GM06990 (cell line): ENCODE data around the gene OR7A10.

Experiments
- DNase-seq: peaks from one replicate; pipeline ENCODE4 v3.0.0-alpha.2; 2011; ENCODE audit not compliant: insufficient read length; ENCODE audit errors: extremely low read depth
- H3K27me3 ChIP-seq: replicated peaks from 2 replicates; pipeline ENCODE4 v1.6.0; 2011; ENCODE audit warnings: low read length; ENCODE audit not compliant: control insufficient read depth, insufficient read depth
- H3K36me3 ChIP-seq: 2 replicates; pipeline ENCODE4 v1.5.1; 2011; ENCODE audit warnings: low read length; ENCODE audit not compliant: control insufficient read depth, insufficient read depth
- H3K4me3 ChIP-seq: replicated peaks from 2 replicates; pipeline ENCODE4 v1.5.1; 2011; ENCODE audit warnings: low read depth, mild to moderate bottlenecking, control low read depth, low read length
- CTCF ChIP-seq: IDR thresholded peaks from 2 replicates; pipeline ENCODE4 v1.5.1; 2011; ENCODE audit warnings: low read length, control low read depth, mild to moderate bottlenecking, inconsistent platforms; ENCODE audit not compliant: insufficient read depth, poor library complexity, severe bottlenecking

Gene OR7A10

GRCh38 chr19:14848822-14849221 is at the start of gene OR7A10:
OR7A10 (minus strand) TSS chr19:14848922; CDS start chr19:14841877, 7,045 bp downstream.
- Histone ChIP-seq H3K36me3 (no peaks in the 10 kb centered on the region), H3K4me3 (no peak within 1 kb of the TSS), H3K27me3 (no peaks in the 10 kb centered on the region)
- DNase-seq: no peak
- no peak for TF ChIP-seq CTCF

GRCh38 chr19:14890643-14891379 is 42.1 kb upstream of the OR7A10 start:
- Histone ChIP-seq H3K27me3 (no peaks in the 10 kb centered on the region; the same call in 1 of the 2 replicates), H3K4me3 (no peak overlapping the region), H3K36me3 (no peaks in the 10 kb centered on the region)
- no peak for DNase-seq
- TF ChIP-seq CTCF: no peak

GRCh38 chr19:14889994-14890642 is 41.4 kb upstream of the OR7A10 start:
- Histone ChIP-seq H3K27me3 (no peaks in the 10 kb centered on the region; the same call in 1 of the 2 replicates), H3K36me3 (no peaks in the 10 kb centered on the region), H3K4me3 (no peak overlapping the region)
- TF ChIP-seq CTCF: no peak
- no peak for DNase-seq

DNA sequence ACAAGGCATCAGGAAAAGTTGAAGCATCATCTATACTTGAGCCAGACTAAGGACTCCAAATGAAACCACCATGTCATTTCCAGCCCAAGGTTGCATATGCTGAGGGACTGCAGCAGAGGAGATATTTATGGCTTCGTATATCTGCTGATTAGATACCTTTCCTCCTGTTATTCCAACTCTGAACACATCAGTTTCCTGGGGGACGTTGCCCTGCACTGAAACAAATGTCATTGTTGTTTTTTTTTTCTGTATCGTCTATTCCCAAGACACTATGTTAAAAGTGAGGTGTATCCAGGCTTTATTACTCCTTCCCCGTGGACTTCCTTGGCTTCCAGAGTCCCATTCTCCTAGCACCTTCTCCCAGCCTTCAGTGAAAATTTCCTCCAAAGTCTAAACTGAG is 37.3 kb upstream of the OR7A10 start, which contains the start of gene OR7A17:
Gene OR7A17 (minus strand): TSS at position 101 of the 400 bp plus-strand sequence. CDS start 4,777 bp downstream, outside the sequence.
- Histone ChIP-seq H3K4me3 (no peak within 1 kb of the TSS), H3K27me3 (no peaks in the 10 kb centered on the region; the same call in 1 of the 2 replicates), H3K36me3 (no peaks in the 10 kb centered on the region)
- no peak for TF ChIP-seq CTCF
- no peak for DNase-seq

DNA sequence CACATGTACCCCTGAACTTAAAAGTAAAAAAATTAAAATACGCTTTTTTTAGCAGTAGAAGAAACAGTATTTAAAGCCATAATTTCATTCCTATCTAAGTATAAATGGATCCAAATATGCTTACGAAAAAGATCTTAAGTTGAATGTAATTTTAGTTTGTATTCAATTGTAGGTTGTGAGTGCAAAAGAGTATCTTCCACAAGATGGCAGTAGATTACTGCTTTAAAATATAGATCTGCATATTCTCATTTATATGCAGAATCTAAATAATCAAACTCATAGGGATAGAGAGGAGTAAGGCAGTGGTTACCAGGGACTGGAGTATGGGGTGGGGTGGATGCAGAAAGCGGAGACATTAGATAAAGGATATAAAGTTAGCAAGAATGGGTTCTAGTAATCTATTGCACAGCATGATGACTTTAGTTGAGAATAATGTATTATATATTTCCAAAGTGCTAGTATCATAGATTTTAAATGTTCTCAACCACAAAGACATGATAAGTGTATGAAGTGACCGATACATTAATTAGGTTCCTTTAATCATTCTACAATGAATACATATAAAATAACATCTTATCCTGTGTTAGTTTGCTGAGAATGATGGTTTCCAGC is 23.0 kb upstream of the OR7A10 start:
- peak; percentile 41 for TF ChIP-seq CTCF
- H3K27me3 ChIP-seq: no peaks in the 10 kb centered on the region
- DNase-seq: no peak
- no peaks in the 10 kb centered on the region for H3K36me3 ChIP-seq
- no peak overlapping the region for H3K4me3 ChIP-seq
